CD4-positive, CD25-positive, alpha-beta regulatory T cell (primary cell): ENCODE data around the gene LARGE2. TPM values are rescaled to one million over a fixed set of nuclear protein-coding genes. Genes with fewer than 3 reads are reported as not detected.
"Not testable (repeated sequence)": the region's sequence is repeated elsewhere in the genome, so short reads cannot be mapped to it uniquely, and the experiment has no call there.

ENCODE experiments used
- ATAC-seq, 2 donors: fragments of 150-1000 bp; cut with Tn5 transposase; one replicate each; pipeline ENCODE4 v1.10.0; 2021; ENCODE audit warnings: low read depth in 2 of 2, moderate number of reproducible peaks in 2 of 2, moderate library complexity in 1 of 2
- DNase-seq, 3 donors: peaks; one replicate each; pipeline versions ENCODE4 v3.0.0 to v3.0.0-alpha.2; 2012 to 2022; ENCODE audit warnings: mixed read lengths in 1 of 3
- H3K27ac ChIP-seq: one replicate; pipeline ENCODE4 v1.7.0; 2013; ENCODE audit warnings: mild to moderate bottlenecking, low read length; ENCODE audit not compliant: insufficient read depth, poor library complexity, severe bottlenecking
- H3K27me3 ChIP-seq: one replicate; pipeline ENCODE4 v1.7.0; 2013; ENCODE audit warnings: low read length; ENCODE audit not compliant: control insufficient read depth, insufficient read depth
- H3K36me3 ChIP-seq: one replicate; pipeline ENCODE4 v1.7.0; 2013; ENCODE audit warnings: mild to moderate bottlenecking, low read length, moderate library complexity; ENCODE audit not compliant: control insufficient read depth, insufficient read depth
- H3K4me1 ChIP-seq: 2 replicates; pipeline ENCODE4 v1.7.0; 2013; ENCODE audit warnings: mild to moderate bottlenecking, low read length; ENCODE audit not compliant: insufficient read depth, control insufficient read depth, poor library complexity, severe bottlenecking
- H3K4me3 ChIP-seq: one replicate; pipeline ENCODE4 v1.7.0; 2013; ENCODE audit warnings: low read depth, mild to moderate bottlenecking, low read length, moderate library complexity
- H3K9me3 ChIP-seq, 2 experiments: 1 replicate in 1 of 2; 2 replicates in 1 of 2; pipeline ENCODE4 v1.7.0; 2013; ENCODE audit warnings: low read length in 2 of 2, mild to moderate bottlenecking in 1 of 2, moderate library complexity in 1 of 2; ENCODE audit not compliant: control insufficient read depth in 2 of 2
- H3K27ac Mint-ChIP-seq, 3 donors: one replicate each; pipeline ENCODE4 v1.8.0; 2020 to 2022; ENCODE audit warnings: mild to moderate bottlenecking in 3 of 3, mixed read lengths in 3 of 3, moderate library complexity in 2 of 3
- H3K27me3 Mint-ChIP-seq: one replicate; pipeline ENCODE4 v1.8.0; 2022; ENCODE audit warnings: mild to moderate bottlenecking, mixed read lengths
- H3K36me3 Mint-ChIP-seq: one replicate; pipeline ENCODE4 v1.8.0; 2020; ENCODE audit warnings: mixed read lengths
- H3K4me1 Mint-ChIP-seq, 4 donors: one replicate each; pipeline ENCODE4 v1.8.0; 2020 to 2022; ENCODE audit warnings: mixed read lengths in 4 of 4, mild to moderate bottlenecking in 1 of 4
- H3K4me3 Mint-ChIP-seq, 4 donors: one replicate each; pipeline ENCODE4 v1.8.0; 2020 to 2022; ENCODE audit warnings: mild to moderate bottlenecking in 4 of 4, mixed read lengths in 4 of 4, moderate library complexity in 3 of 4
- H3K9me3 Mint-ChIP-seq, 7 donors: one replicate each; pipeline ENCODE4 v1.8.0; 2020 to 2022; ENCODE audit warnings: mixed read lengths in 7 of 7, mild to moderate bottlenecking in 3 of 7, moderate library complexity in 2 of 7
- polyA plus RNA-seq, 4 donors: library from polyadenylated mRNA; unstranded; fragments of 300-500 nt; fragmentation: Illumina TruSeq; gene quantifications; one replicate each; pipeline ENCODE4 v1.2.3, GENCODE V29; 2021
- total RNA-seq: library from RNA; stranded (reverse); gene quantifications from one replicate; pipeline ENCODE4 v1.2.3, GENCODE V29; 2022

Gene LARGE2
- total and polyA plus RNA-seq, 5 donors from 2014 or later: 0.65 to 4.2 (median 1.5) TPM

DNA sequence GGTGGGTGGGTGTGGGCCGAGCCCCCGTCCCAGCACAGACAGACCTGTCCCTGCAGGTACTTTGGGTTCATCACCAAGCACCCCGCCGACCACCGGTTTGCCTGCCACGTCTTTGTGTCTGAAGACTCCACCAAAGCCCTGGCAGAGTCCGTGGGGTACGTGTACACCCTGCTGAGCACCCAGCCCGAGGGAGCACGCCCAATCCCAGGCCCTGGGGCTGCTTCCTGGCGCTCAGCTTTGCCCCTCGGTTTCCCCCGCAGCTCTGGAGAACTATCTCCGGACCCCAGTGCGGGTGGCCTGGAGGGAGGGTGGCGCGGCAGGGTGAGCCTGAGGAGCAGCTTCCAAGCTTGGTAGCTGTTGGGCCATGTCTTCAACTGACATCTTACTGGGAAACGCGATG is 17.4 kb upstream of the LARGE2 start:
- Mint-ChIP-seq H3K4me1 (peaks cover 0 to 16% (median 4%) of the 10 kb centered on the region in 4 donors), H3K4me3 (no peak overlapping the region), H3K9me3 (peaks cover 0 to 2% (median 0%) of the 10 kb centered on the region in 7 donors), H3K36me3 (no peaks in the 10 kb centered on the region), H3K27me3 (peaks cover 23% of the 10 kb centered on the region), H3K27ac (no peak overlapping the region)
- Histone ChIP-seq H3K9me3 (no peaks in the 10 kb centered on the region), H3K4me1 (peaks cover 15% of the 10 kb centered on the region), H3K27me3 (no peaks in the 10 kb centered on the region), H3K4me3 (no peak overlapping the region), H3K27ac (no peak overlapping the region), H3K36me3 (peaks cover 8% of the 10 kb centered on the region)
- DNase-seq (no peak), ATAC-seq (no peak)

DNA sequence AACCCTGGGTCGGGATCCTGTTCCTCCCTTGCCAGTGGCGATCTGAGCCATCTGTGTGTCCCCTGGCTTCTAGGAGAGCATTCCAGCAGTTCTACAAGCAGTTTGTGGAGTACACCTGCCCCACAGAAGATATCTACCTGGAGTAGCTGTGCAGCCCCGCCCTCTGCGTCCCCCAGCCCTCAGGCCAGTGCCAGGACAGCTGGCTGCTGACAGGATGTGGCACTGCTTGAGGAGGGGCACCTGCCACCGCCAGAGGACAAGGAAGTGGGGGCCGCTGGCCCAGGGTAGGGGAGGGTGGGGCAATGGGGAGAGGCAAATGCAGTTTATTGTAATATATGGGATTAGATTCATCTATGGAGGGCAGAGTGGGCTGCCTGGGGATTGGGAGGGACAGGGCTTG is 16.9 kb upstream of the LARGE2 start:
- Histone ChIP-seq H3K36me3 (peaks cover 13% of the 10 kb centered on the region), H3K4me1 (peaks cover 11% of the 10 kb centered on the region)
- Mint-ChIP-seq H3K27me3 (peaks cover 21% of the 10 kb centered on the region), H3K4me1 (peaks cover 0 to 15% (median 4%) of the 10 kb centered on the region in 4 donors)
- not testable (repeated sequence) for ATAC-seq, H3K27me3 ChIP-seq, H3K27ac ChIP-seq, H3K4me3 Mint-ChIP-seq, H3K9me3 Mint-ChIP-seq, H3K36me3 Mint-ChIP-seq, H3K27ac Mint-ChIP-seq, H3K4me3 ChIP-seq, H3K9me3 ChIP-seq, DNase-seq

DNA sequence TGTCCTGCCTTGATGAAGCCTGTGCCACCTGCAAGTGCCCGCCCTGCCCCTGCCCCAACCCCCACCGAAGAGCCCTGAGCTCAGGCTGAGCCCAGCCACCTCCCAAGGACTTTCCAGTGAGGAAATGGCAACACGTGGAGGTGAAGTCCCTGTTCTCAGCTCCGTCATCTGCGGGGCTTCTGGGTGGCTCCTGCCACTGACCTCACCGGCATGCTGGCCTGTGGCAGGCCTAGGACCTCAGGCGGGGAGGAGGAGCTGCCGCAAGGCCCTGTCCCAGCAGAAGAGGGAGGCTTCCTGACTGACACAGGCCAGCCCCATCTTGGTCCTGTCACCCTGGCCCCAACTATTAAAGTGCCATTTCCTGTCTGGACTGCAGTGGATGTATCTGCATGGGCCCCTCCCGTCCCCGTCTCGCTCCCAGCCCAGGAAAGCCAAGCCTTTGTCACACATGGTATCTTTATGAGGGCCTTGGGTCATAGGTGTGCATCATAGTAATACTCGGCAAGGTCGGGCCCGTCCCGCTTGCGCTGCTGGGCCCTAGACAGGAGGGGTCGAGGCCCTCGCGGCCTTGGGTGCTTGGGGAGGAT is 16.3 kb upstream of the LARGE2 start:
- Mint-ChIP-seq H3K9me3 (peaks cover 0 to 1% (median 0%) of the 10 kb centered on the region in 7 donors), H3K27ac (peak overlapping the region in 1 of 3 donors; percentile 76)
- no peaks in the 10 kb centered on the region for H3K9me3 ChIP-seq

DNA sequence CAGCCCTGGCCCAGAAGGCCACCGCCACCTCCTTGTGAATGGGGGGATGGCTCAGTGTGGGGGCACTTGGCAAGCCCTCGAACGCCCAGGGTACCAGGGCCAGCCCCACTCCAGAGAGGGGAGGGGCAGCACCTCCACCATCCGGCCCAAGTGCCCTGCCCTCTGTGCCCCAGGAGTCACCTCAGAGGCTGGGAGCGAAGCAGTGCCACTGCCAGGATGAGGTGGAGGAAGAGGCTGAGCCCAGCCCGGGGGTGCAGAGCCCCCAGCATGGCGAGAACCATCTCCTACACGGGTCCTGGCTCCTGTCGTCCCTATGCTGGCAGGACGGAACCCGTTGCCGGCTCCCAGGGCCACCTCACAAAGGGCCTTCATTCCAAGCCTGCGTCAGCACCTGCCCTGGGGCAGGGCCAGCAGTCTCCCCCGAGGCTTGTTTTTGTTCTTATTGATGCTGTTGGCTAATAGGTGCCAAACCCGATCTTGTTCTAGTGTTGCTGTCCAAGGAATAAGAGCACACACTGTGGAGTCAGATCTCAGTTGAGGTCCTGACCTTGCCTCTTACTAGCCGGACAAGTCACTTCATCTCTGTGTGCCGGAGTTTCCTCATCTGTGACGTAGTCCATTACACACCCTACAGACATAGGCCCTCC is 15.4 kb upstream of the LARGE2 start, which contains the start of gene FREY1:
FREY1 (minus strand) TSS at position 307 of the 647 bp plus-strand sequence; CDS start at position 281, 26 bp downstream.
- peaks cover 0 to 12% (median 4%) of the 10 kb centered on the region in 4 donors for H3K4me1 Mint-ChIP-seq
- peak within 1 kb of the TSS in 1 of 3 donors; percentile 76 for H3K27ac Mint-ChIP-seq
- peak within 1 kb of the TSS in 2 of 4 donors; percentile 47 to 55 for H3K4me3 Mint-ChIP-seq

More for the DNA sequence above, 16.3 kb upstream of the LARGE2 start:
- Histone ChIP-seq H3K4me3 (no peak overlapping the region), H3K36me3 (peaks cover 18% of the 10 kb centered on the region), H3K27ac (no peak overlapping the region), H3K4me1 (peaks cover 9% of the 10 kb centered on the region), H3K27me3 (no peaks in the 10 kb centered on the region)
- peak overlapping the region in 1 of 4 donors; percentile 55 for H3K4me3 Mint-ChIP-seq
- peaks cover 0 to 12% (median 4%) of the 10 kb centered on the region in 4 donors for H3K4me1 Mint-ChIP-seq
- DNase-seq (no peak), ATAC-seq (no peak)
- no peaks in the 10 kb centered on the region for H3K36me3 Mint-ChIP-seq
- peaks cover 15% of the 10 kb centered on the region for H3K27me3 Mint-ChIP-seq

DNA sequence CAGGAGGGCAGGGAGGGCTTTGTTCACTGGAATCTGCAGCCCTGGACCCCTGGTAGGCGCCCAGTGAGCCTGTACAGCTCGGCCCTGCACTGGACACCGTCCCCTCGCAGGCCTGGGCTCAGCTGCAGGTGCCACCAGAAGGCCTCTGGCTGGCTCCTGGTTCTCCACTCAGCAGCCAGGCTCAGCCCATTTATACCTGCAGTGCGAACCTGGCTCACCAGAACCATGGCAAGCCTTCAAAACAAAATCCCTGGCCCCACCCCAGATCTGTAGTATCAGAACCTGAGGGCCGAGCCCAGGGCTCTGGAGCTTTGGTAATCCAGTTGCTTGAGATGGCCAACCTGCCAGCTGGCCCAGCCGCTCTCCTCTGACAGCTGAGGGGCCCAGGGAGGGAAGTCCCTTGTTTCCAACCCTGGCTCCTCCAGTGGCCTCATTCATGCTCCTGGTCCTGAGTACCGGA is 14.5 kb upstream of the LARGE2 start:
- H3K27me3 ChIP-seq: no peaks in the 10 kb centered on the region
- no peak overlapping the region for H3K27ac ChIP-seq
- H3K9me3 Mint-ChIP-seq: no peaks in the 10 kb centered on the region
- H3K4me3 Mint-ChIP-seq: peak overlapping the region in 1 of 4 donors; percentile 47
- H3K27me3 Mint-ChIP-seq: peaks cover 5% of the 10 kb centered on the region
- peaks cover 31% of the 10 kb centered on the region for H3K36me3 ChIP-seq
- H3K4me1 Mint-ChIP-seq: peaks cover 0 to 12% (median 4%) of the 10 kb centered on the region in 4 donors
- H3K9me3 ChIP-seq: no peaks in the 10 kb centered on the region
- no peak overlapping the region for H3K4me3 ChIP-seq
- no peak overlapping the region for H3K27ac Mint-ChIP-seq
- H3K4me1 ChIP-seq: peaks cover 9% of the 10 kb centered on the region
- ATAC-seq (no peak), DNase-seq (no peak)
- no peaks in the 10 kb centered on the region for H3K36me3 Mint-ChIP-seq

More for the DNA sequence above, 15.4 kb upstream of the LARGE2 start, which contains the start of gene FREY1:
- ATAC-seq (no peak), DNase-seq (no peak)
- no peaks in the 10 kb centered on the region for H3K36me3 Mint-ChIP-seq
- peaks cover 6% of the 10 kb centered on the region for H3K27me3 Mint-ChIP-seq
- Histone ChIP-seq H3K9me3 (no peaks in the 10 kb centered on the region), H3K4me1 (peaks cover 9% of the 10 kb centered on the region), H3K36me3 (peaks cover 24% of the 10 kb centered on the region), H3K27me3 (no peaks in the 10 kb centered on the region), H3K4me3 (no peak within 1 kb of the TSS), H3K27ac (no peak within 1 kb of the TSS)
- no peaks in the 10 kb centered on the region for H3K9me3 Mint-ChIP-seq

DNA sequence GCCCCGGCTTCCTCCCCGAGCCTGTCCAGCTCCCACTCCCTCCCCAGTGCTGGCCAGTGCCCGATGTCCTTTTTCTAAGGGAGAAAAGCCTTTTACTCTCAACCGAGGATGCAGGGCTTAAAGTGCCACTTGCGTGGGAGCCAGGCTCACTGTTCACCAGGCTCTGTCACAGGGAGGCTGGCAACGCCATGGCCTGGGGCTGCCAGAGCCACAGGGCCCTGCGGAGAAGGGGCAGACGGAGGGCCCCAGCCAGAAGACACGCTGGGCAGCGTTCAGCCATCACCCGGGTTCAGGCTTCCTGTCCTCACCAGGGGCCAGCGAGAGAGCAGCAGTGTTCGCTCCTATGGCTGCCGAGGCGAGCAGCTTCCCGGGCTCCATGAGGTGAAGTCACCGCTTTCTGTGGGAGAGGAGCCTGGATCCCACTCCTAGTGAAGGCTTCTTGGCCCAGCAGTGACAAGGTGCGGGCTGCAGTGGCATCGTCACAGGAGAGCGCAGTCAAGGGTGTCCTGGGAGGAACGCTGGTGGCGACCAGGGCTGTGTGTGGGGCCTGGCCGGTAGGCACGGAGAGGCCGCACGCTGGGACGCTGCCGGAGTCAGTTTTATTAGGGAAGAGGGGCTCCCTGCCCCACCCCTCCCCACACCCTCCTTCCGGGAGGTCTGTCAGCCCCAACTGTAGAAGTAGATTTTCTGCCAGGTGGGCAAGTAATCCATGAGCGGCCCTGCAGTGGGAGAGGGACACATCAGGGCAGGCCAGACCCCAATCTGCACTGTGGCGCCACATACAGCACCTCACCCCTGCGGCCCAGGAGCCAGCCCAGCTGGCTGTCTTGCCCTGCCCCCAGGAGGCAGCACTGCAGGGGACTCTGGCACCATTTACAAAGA is 12.6 kb upstream of the LARGE2 start:
- H3K9me3 Mint-ChIP-seq: no peaks in the 10 kb centered on the region
- no peaks in the 10 kb centered on the region for H3K27me3 Mint-ChIP-seq
- H3K4me1 ChIP-seq: peaks cover 9% of the 10 kb centered on the region
- no peaks in the 10 kb centered on the region for H3K27me3 ChIP-seq
- no peak overlapping the region for H3K4me3 ChIP-seq
- H3K9me3 ChIP-seq: no peaks in the 10 kb centered on the region
- H3K27ac Mint-ChIP-seq: no peak overlapping the region
- ATAC-seq (no peak), DNase-seq (no peak)
- H3K27ac ChIP-seq: no peak overlapping the region
- peaks cover 49% of the 10 kb centered on the region for H3K36me3 ChIP-seq
- peak overlapping the region in 1 of 4 donors; percentile 32 for H3K4me3 Mint-ChIP-seq
- H3K36me3 Mint-ChIP-seq: no peaks in the 10 kb centered on the region
- peaks cover 0 to 14% (median 4%) of the 10 kb centered on the region in 4 donors for H3K4me1 Mint-ChIP-seq

DNA sequence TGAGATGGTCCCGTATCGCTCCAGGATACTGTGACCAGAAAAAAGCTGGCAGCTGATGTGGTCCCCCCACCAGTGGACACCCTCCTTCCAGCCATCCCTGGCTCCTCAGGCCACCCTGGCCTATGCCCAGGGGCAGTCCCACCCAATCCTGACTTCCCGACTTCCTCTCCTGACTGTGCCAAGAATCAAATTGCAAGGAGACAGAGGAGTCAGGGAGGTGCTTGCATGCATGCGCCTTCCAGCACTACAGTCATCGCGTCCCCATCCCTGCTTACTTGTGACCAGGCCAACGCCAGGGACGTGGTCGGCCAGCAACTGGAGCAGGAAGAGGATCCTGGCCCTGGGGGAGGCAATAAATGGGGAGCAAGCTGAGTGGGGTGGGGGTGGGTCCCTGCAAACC is 11.8 kb upstream of the LARGE2 start:
- Mint-ChIP-seq H3K27me3 (no peaks in the 10 kb centered on the region), H3K36me3 (no peaks in the 10 kb centered on the region), H3K4me3 (peak overlapping the region in 1 of 4 donors; percentile 21), H3K27ac (peak overlapping the region in 1 of 3 donors; percentile 43), H3K4me1 (peaks cover 0 to 15% (median 5%) of the 10 kb centered on the region in 4 donors), H3K9me3 (no peaks in the 10 kb centered on the region)
- Histone ChIP-seq H3K27me3 (no peaks in the 10 kb centered on the region), H3K36me3 (peaks cover 57% of the 10 kb centered on the region), H3K4me3 (no peak overlapping the region), H3K9me3 (no peaks in the 10 kb centered on the region), H3K4me1 (peaks cover 10% of the 10 kb centered on the region), H3K27ac (no peak overlapping the region)
- no peak for DNase-seq
- ATAC-seq: no peak
